Stimulated activated CD4-positive, alpha-beta T cell treated with anti-CD3 and anti-CD28 coated beads, Interleukin-4, amount 100 ng/mL, for 4 hours (primary cell): ENCODE measurements around the gene CSNK2A2.

ENCODE experiments used
- DNase-seq, 2 experiments: peaks; one replicate each; pipeline ENCODE4 v3.0.0-alpha.2; 2020

CSNK2A2 gene

GRCh38 chr16:58198803-58199411 lies 1.0 kb upstream of the CSNK2A2 start:
- no peak for DNase-seq

- peak in 1 of 2 experiments; percentile 11 for DNase-seq
Observed at GRCh38 chr16:58197314-58198012, 443 bp downstream of the CSNK2A2 start.

- no peak for DNase-seq
Observed at GRCh38 chr16:58196898-58197313, 1.0 kb downstream of the CSNK2A2 start.

GRCh38 chr16:58195771-58196170 lies 2.1 kb downstream of the CSNK2A2 start:
- DNase-seq: no peak

GRCh38 chr16:58195344-58195743 lies 2.6 kb downstream of the CSNK2A2 start:
- no peak for DNase-seq

GRCh38 chr16:58194790-58195189 lies 3.1 kb downstream of the CSNK2A2 start:
- DNase-seq: no peak

- DNase-seq: no peak
Observed at GRCh38 chr16:58187665-58188421, 10.1 kb downstream of the CSNK2A2 start.

- no peak for DNase-seq
Observed at GRCh38 chr16:58187092-58187491, 10.8 kb downstream of the CSNK2A2 start.

GRCh38 chr16:58186176-58186944 lies 11.5 kb downstream of the CSNK2A2 start:
- DNase-seq: no peak

- no peak for DNase-seq
Observed at GRCh38 chr16:58177353-58177710, 20.6 kb downstream of the CSNK2A2 start.

GRCh38 chr16:58176608-58177352 lies 21.1 kb downstream of the CSNK2A2 start:
- DNase-seq: no peak

- no peak for DNase-seq
Observed at GRCh38 chr16:58170223-58170622, 27.7 kb downstream of the CSNK2A2 start.

GRCh38 chr16:58160855-58161254 lies 37.1 kb downstream of the CSNK2A2 start:
- no peak for DNase-seq

GRCh38 chr16:58158725-58159124 lies 39.2 kb downstream of the CSNK2A2 start:
- no peak for DNase-seq

GRCh38 chr16:58157951-58158540 lies 39.9 kb downstream of the CSNK2A2 start:
- DNase-seq: no peak

GRCh38 chr16:58157239-58157638 lies 40.7 kb downstream of the CSNK2A2 start:
- DNase-seq: no peak

- DNase-seq: no peak
Observed at GRCh38 chr16:58155839-58156238, 42.1 kb downstream of the CSNK2A2 start.

GRCh38 chr16:58154345-58154744 lies 43.6 kb downstream of the CSNK2A2 start:
- DNase-seq: no peak

GRCh38 chr16:58152246-58152868 lies 45.5 kb downstream of the CSNK2A2 start:
- no peak for DNase-seq

GRCh38 chr16:58148526-58148925 lies 49.4 kb downstream of the CSNK2A2 start:
- no peak for DNase-seq

GRCh38 chr16:58148099-58148498 lies 49.8 kb downstream of the CSNK2A2 start:
- no peak for DNase-seq

GRCh38 chr16:58138852-58139251 lies 59.1 kb downstream of the CSNK2A2 start:
- DNase-seq: no peak
